GM23338 (cell line): ENCODE measurements around the gene RGS8. TPM values are rescaled to one million over a fixed set of nuclear protein-coding genes. Genes with fewer than 3 reads are reported as not detected.

Source experiments
- ATAC-seq: fragments of 200-7000 bp; cut with Tn5 transposase; 3 replicates; pipeline ENCODE4 v1.9.1; 2020
- DNase-seq: peaks from one replicate; pipeline ENCODE4 v3.0.0-alpha.2; 2015; ENCODE audit warnings: low spot score
- H2AFZ ChIP-seq: fragments of 200-600 bp; sonication (generic); 2 replicates; pipeline ENCODE4 v1.8.0; 2016; ENCODE audit warnings: antibody characterized with exemption, mild to moderate bottlenecking, moderate library complexity
- H3F3A ChIP-seq: fragments of 200-600 bp; sonication (generic); replicated peaks from 2 replicates; pipeline ENCODE4 v1.8.0; 2017; ENCODE audit warnings: antibody characterized with exemption, mixed run types, low read depth
- H3K27ac ChIP-seq: fragments of 200-600 bp; sonication (generic); 2 replicates; pipeline ENCODE4 v1.6.1; 2016; ENCODE audit warnings: low read depth
- H3K27me3 ChIP-seq: fragments of 200-600 bp; sonication (generic); 2 replicates; pipeline ENCODE4 v1.8.0; 2016; ENCODE audit warnings: mild to moderate bottlenecking, mixed run types, moderate library complexity; ENCODE audit not compliant: insufficient read depth
- H3K36me3 ChIP-seq: fragments of 200-600 bp; sonication (generic); 2 replicates; pipeline ENCODE4 v1.8.0; 2016; ENCODE audit warnings: mild to moderate bottlenecking; ENCODE audit not compliant: insufficient read depth
- H3K4me1 ChIP-seq: fragments of 200-600 bp; sonication (generic); 2 replicates; pipeline ENCODE4 v1.8.0; 2016; ENCODE audit warnings: mild to moderate bottlenecking, moderate library complexity; ENCODE audit not compliant: insufficient read depth
- H3K4me2 ChIP-seq: fragments of 200-600 bp; sonication (generic); 2 replicates; pipeline ENCODE4 v1.7.1; 2017; ENCODE audit warnings: mixed run types
- H3K4me3 ChIP-seq: fragments of 200-600 bp; sonication (generic); 2 replicates; pipeline ENCODE4 v1.6.1; 2016; ENCODE audit warnings: mixed run types
- H3K79me2 ChIP-seq: fragments of 200-600 bp; sonication (generic); replicated peaks from 2 replicates; pipeline ENCODE4 v1.8.0; 2017; ENCODE audit warnings: mild to moderate bottlenecking; ENCODE audit not compliant: insufficient read depth
- H3K9me2 ChIP-seq: fragments of 200-600 bp; sonication (generic); 2 replicates; pipeline ENCODE4 v1.8.0; 2017; ENCODE audit not compliant: insufficient read depth
- H4K20me1 ChIP-seq: fragments of 200-600 bp; sonication (generic); replicated peaks from 2 replicates; pipeline ENCODE4 v1.8.0; 2017; ENCODE audit warnings: mild to moderate bottlenecking; ENCODE audit not compliant: insufficient read depth
- H3K27ac Mint-ChIP-seq: 2 replicates; pipeline ENCODE4 v1.8.0; 2020; ENCODE audit warnings: inconsistent platforms, mild to moderate bottlenecking, moderate library complexity, mixed read lengths
- H3K27me3 Mint-ChIP-seq: 3 replicates; pipeline ENCODE4 v1.8.0; 2022; ENCODE audit warnings: low read depth, mild to moderate bottlenecking, moderate library complexity, mixed read lengths, inconsistent platforms; ENCODE audit not compliant: insufficient read depth, poor library complexity
- H3K36me3 Mint-ChIP-seq: 3 replicates; pipeline ENCODE4 v1.8.0; 2021; ENCODE audit warnings: low read depth, mild to moderate bottlenecking, inconsistent platforms, moderate library complexity, mixed read lengths
- H3K4me1 Mint-ChIP-seq: 3 replicates; pipeline ENCODE4 v1.8.0; 2020; ENCODE audit warnings: mild to moderate bottlenecking, inconsistent platforms, mixed read lengths
- H3K4me3 Mint-ChIP-seq: 3 replicates; pipeline ENCODE4 v1.8.0; 2021; ENCODE audit warnings: moderate library complexity, mild to moderate bottlenecking, inconsistent platforms, mixed read lengths
- H3K9me3 Mint-ChIP-seq: 3 replicates; pipeline ENCODE4 v1.8.0; 2020; ENCODE audit warnings: moderate library complexity, mild to moderate bottlenecking, inconsistent platforms, mixed read lengths
- CREB1 ChIP-seq: fragments of 250-450 bp; sonication (Bioruptor Pico); IDR thresholded peaks from 2 replicates; pipeline ENCODE4 v1.5.0; 2020; ENCODE audit warnings: low read depth, mild to moderate bottlenecking, moderate library complexity
- CTCF ChIP-seq, 2 experiments: fragments of 200-600 bp in 1 of 2; sonication (generic) in 1 of 2; conservative IDR thresholded peaks; 2 replicates each; pipeline versions ENCODE4 v1.5.1 to v1.6.1; 2016 to 2017; ENCODE audit warnings: antibody characterized with exemption in 2 of 2, low read depth in 2 of 2, mild to moderate bottlenecking in 2 of 2, moderate library complexity in 1 of 2
- EZH2phosphoT487 ChIP-seq: fragments of 200-600 bp; sonication (generic); IDR thresholded peaks from one replicate; pipeline ENCODE4 v1.8.1; 2018; ENCODE audit warnings: antibody characterized with exemption; ENCODE audit not compliant: unreplicated experiment
- NANOG ChIP-seq: IDR thresholded peaks from 2 replicates; pipeline ENCODE4 v1.6.1; 2016; ENCODE audit warnings: antibody characterized with exemption, borderline replicate concordance
- POLR2AphosphoS5 ChIP-seq: IDR thresholded peaks from 2 replicates; pipeline ENCODE4 v1.6.1; 2016; ENCODE audit warnings: antibody characterized with exemption, low read depth
- REST ChIP-seq: IDR thresholded peaks from one replicate; pipeline ENCODE4 v1.6.1; 2018; ENCODE audit warnings: antibody characterized with exemption; ENCODE audit not compliant: unreplicated experiment
- STAT1 ChIP-seq: IDR thresholded peaks from one replicate; pipeline ENCODE4 v1.6.1; 2016; ENCODE audit warnings: antibody characterized with exemption; ENCODE audit not compliant: unreplicated experiment
- ZNF114 ChIP-seq: fragments of 250-450 bp; sonication (Bioruptor Pico); IDR thresholded peaks from 2 replicates; pipeline ENCODE4 v1.5.0; 2020; ENCODE audit warnings: mild to moderate bottlenecking, moderate library complexity
- polyA plus RNA-seq: library from polyadenylated mRNA; unstranded; fragments of >200 nt; fragmentation: Nextera tagmentation; extraction: Ambion mirVana; gene quantifications from 2 replicates; pipeline ENCODE4 v1.2.1, GENCODE V29; 2016
- total RNA-seq: library from RNA; depleted of rRNA; stranded (reverse); fragments of >200 nt; shearing (Covaris generic); gene quantifications from 2 replicates; pipeline ENCODE4 v1.2.3, GENCODE V29; 2014

Gene RGS8
- total and polyA plus RNA-seq, 2 experiments from 2014 or later: 0.06 to 2.5 TPM

- no peak for TF ChIP-seq REST
- no peak for TF ChIP-seq ZNF114
- no peak for TF ChIP-seq CTCF (conservative IDR thresholded peaks at IDR 0.05; ENCODE audit: low read depth in 2 of 2)
- no peak for TF ChIP-seq POLR2AphosphoS5
- no peak for TF ChIP-seq CREB1 (CRISPR knock-in tag)
- TF ChIP-seq STAT1: no peak
Measured at GRCh38 chr1:182656842-182657397, 27.5 kb downstream of the RGS8 start (continued).

- H3K4me3 ChIP-seq: no peak overlapping the region
- no peak overlapping the region for H3K27ac ChIP-seq
- no peak overlapping the region for H3K4me3 Mint-ChIP-seq
- no peak for DNase-seq
- no peaks in the 10 kb centered on the region for H3K79me2 ChIP-seq
- TF ChIP-seq EZH2phosphoT487 (no peak), CREB1 (CRISPR knock-in tag) (no peak), NANOG (no peak)
- no peaks in the 10 kb centered on the region for H3K9me3 Mint-ChIP-seq
- ATAC-seq: no peak
- H3K27me3 ChIP-seq: no peaks in the 10 kb centered on the region
- H3K4me2 ChIP-seq: no peak overlapping the region
- H3K9me2 ChIP-seq: no peaks in the 10 kb centered on the region
- H3K36me3 Mint-ChIP-seq: no peaks in the 10 kb centered on the region
- peaks cover 16% of the 10 kb centered on the region for H3K4me1 Mint-ChIP-seq
- no peak overlapping the region for H2AFZ ChIP-seq
- H3F3A ChIP-seq: no peaks in the 10 kb centered on the region
- H3K36me3 ChIP-seq: no peaks in the 10 kb centered on the region
- H4K20me1 ChIP-seq: no peaks in the 10 kb centered on the region
- no peaks in the 10 kb centered on the region for H3K27me3 Mint-ChIP-seq
- H3K27ac Mint-ChIP-seq: no peak overlapping the region
- H3K4me1 ChIP-seq: peaks cover 4% of the 10 kb centered on the region; the same call in 1 of the 2 replicates
Measured at GRCh38 chr1:182653986-182654385, 30.4 kb downstream of the RGS8 start.

- H3K36me3 Mint-ChIP-seq: no peaks in the 10 kb centered on the region
- TF ChIP-seq STAT1 (no peak), POLR2AphosphoS5 (no peak), REST (no peak)
Measured at GRCh38 chr1:182652933-182653332, 31.5 kb downstream of the RGS8 start.

More at GRCh38 chr1:182652933-182653332, 31.5 kb downstream of the RGS8 start:
- Histone ChIP-seq H3K27ac (no peak overlapping the region), H3K4me1 (peaks cover 4% of the 10 kb centered on the region; the same call in 1 of the 2 replicates), H3K4me3 (no peak overlapping the region), H3K4me2 (no peak overlapping the region), H4K20me1 (no peaks in the 10 kb centered on the region), H3F3A (no peaks in the 10 kb centered on the region), H3K27me3 (no peaks in the 10 kb centered on the region), H3K79me2 (no peaks in the 10 kb centered on the region), H2AFZ (no peak overlapping the region), H3K36me3 (no peaks in the 10 kb centered on the region), H3K9me2 (no peaks in the 10 kb centered on the region)
- DNase-seq (no peak), ATAC-seq (no peak)
- Mint-ChIP-seq H3K9me3 (no peaks in the 10 kb centered on the region), H3K27me3 (no peaks in the 10 kb centered on the region), H3K4me1 (peaks cover 13% of the 10 kb centered on the region), H3K4me3 (no peak overlapping the region), H3K27ac (no peak overlapping the region)
